HG03060 (cell line): ENCODE measurements around the gene SCYL2.
A peak's percentile ranks its signal among the peaks of the same experiment; 100 is the strongest.
"Not testable (repeated sequence)": the region's sequence is repeated elsewhere in the genome, so short reads cannot be mapped to it uniquely, and the experiment has no call there.

Experiments
- ATAC-seq: cut with Tn5 transposase; IDR thresholded peaks from one replicate; pipeline ENCODE4 v1.9.1; 2021; ENCODE audit warnings: low read depth, moderate number of reproducible peaks; ENCODE audit not compliant: unreplicated experiment

Gene SCYL2

DNA sequence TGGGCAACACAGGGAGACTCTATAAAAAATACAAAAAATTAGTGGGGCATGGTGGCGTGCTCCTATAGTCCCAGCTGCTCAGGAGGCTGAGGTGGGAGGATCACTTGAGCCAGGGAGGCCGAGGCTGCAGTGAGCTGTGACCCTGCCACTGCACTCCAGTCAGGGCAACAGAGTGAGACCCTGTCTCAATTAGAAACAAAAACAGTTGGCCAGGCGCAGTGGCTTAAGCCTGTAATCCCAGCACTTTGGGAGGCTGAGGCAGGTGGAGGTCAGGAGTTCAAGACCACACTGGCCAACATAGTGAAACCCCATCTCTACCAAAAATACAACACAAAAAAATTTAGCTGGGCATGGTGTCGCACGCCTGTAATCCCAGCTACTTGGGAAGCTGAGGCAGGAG, 1.9 kb upstream of the SCYL2 start:
- not testable (repeated sequence) for ATAC-seq

DNA sequence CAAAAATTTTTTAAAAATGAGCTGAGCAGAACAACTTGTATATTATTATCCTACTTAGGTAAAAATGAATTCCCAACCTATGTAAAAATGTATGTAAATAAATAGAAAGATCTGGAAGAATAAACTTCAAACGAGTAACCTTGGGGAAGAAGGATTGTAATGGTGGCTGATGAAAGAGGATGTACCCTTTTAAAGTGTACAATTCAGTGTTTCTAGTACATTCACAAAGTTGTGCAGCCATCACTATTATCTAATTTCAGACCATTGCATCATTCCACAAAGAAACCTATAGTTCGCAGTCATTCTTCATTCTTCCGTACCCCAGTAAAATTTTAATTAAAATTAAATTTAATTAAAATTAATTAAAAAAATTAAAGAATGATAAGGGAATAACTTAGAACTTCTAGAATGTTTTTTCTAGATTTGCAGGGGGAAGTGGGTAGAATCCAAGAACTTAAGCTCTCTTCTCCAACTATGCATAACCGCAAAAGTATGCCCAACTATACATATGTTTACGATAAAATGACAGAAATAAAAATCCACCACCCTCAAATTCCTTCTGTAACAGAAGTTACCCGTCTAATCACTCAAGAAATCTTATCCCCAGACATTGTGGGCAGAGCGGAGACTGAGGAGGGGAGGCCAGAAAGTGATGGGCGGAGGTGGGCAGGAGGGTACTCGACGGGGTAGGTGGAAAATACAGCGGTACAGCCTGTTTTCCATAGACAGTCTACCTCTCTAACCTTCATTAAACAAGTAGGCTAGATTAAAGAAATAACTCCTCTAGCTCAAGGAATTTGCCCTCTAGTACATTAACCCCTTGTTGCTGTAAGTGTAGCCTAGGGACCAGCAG, 1.0 kb upstream of the SCYL2 start:
- ATAC-seq, result peak; percentile 9

DNA sequence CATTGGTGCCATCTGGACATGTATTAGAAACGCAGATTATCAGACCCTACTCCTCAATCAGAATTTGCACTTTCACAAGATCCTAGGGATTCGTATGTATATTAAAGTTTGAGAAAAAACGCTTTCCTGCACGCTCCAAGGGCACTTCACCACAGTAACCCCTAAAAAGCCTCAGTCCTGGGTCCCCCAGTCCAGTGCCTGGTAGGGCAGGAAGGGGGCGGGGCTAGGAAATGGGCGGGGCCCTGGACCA, 467 bp upstream of the SCYL2 start:
- ATAC-seq, result peak; percentile 74

DNA sequence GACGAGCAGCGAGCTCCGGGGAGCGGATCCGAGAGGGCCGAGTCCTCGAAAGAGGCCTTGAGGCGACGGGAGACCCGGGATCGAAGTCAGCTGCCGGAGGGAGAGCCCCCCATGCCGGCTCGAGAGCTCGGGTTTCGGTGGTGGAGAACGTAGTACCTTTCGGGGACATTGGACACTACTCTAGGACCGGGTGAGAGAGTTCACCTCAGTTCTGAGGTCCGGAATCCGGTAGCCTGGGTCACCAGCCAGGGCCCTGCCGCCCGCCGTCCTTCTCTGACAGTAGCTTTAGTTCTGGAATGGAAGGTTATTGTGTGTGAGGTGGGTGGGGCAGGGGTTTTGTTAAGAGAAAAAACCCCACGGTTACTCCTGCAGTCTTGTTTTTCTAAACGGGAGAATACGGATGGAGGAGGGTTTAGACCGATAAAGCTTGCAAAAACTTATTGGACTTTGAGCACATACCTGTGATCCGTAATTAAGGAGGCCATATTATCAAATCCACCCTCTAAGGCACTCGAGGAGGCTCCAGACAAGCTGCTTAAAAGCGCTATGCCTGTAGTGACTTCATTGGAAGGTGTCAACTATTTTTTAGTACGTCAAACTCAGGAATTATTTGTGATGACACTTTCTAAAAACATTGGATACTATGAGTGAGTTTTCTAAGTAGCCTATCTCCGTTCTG, 765 bp downstream of the SCYL2 start:
- no peak for ATAC-seq

DNA sequence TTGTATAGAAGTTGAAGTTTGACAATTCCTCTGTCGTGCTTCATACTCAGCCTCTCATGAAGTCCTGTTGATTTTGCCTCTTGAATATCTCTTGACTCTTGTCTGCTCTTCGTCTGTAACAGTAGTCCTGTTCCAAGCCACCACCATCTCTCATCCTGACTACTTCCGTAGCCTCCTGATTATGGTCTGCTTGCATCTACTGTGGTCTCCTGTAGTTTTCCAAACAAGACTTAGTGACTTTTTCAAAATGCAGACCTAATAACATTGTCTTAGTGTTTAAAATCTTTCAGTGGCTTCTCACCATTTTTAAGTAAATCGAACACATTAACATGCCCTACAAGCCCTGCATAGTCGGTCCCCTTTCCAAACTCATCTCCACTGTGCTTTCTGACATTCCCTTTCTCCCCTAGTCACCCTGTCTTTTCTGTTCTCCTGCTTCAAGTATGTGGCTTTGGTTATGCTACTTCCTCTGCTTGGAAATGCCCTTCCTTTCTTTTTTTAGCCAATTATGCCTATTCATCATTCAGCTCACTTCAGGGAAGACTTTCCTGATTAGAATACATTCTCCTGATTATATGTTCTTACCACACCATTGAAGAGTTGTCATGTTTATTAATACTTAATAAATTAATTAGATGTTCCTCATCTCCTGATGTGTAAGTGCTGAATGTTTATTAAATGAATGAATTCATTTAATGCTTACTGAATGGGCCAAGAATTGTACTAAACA, 2.0 kb downstream of the SCYL2 start:
- no peak for ATAC-seq

DNA sequence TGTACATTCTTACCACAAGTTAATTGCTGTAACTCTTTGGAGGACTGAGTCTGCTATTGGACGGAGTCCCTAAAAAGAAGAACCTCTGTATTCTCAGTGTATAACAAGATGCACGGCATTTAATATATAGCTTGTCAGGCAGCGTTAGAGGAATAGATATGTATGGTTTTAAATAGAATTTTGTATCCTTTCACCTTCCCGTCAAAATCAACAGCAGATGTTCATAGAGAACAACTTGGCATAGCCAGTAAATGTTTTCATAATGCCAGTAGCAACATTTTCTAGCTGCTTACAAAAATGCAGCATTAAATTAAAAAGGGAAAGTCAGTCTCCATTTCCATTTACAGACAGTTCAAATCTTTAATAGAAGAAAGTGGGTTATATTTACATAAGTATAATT, 6.8 kb downstream of the SCYL2 start:
- no peak for ATAC-seq

DNA sequence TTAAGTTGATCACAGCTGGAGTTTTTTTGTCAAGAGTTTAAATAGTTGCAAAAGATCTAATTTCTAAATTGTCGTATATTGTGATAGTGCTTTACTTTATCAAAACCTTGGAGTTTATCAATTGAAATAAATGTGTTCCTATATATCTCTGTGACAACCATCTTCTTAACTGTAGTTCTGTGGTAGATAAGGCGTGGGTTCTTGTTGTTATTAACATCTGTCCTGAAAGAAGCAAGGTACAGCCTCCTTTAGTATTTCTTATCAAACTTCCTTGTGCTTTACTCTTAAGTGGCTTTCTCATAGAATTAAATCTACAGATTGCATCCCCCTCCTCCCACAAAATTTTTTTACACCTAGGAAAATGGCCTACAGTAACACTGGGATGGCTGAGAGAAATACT, 7.3 kb downstream of the SCYL2 start:
- ATAC-seq, result no peak

DNA sequence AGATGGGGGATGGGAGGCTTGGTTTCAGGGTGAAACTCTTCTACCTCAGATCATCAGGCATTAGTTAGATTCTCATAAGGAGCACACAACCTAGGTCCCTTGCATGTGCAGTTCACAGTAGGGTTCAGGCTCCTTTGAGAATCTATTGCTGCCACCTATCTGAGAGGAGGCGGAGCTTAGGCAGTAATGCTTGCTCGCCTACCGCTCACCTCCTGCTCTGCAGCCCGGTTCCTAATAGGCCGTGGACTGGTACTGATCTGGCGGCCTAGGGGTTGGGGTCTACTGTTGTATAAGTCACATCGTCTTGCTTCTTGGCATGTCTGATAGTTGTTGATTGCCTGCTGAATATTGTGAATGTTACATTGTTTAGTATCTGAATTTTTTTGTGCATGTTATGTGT, 12.2 kb downstream of the SCYL2 start:
- no peak for ATAC-seq

DNA sequence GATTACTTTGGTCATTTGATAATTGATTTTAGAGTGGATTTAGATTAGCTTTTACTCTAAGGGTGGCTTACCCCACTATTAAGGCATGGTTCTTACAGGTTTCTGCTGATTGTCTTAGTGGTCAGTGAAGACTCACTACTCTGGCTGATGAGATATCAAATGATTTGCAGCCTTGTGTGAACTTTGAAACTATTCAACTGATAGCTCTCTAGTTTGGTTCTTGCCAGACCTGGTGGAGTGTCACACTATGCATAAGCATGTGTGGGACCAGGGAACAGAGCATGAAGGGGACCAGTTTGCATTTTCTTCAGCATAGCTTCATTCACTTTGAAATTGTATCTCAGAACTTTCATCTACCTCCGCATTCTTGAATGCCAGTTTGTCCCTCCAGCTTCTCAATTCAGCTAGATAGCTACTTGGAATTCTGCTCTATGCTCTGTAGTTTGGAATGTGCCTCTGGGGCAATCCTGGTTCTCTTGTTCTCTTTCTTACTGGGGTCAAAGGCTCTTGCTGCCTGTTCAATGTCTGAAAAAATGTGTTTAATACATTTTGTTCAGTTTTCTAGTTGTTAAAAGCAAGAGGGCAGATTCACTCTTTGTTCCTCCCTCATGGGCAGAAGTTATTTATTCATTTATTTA, 12.7 kb downstream of the SCYL2 start:
- ATAC-seq, result no peak

DNA sequence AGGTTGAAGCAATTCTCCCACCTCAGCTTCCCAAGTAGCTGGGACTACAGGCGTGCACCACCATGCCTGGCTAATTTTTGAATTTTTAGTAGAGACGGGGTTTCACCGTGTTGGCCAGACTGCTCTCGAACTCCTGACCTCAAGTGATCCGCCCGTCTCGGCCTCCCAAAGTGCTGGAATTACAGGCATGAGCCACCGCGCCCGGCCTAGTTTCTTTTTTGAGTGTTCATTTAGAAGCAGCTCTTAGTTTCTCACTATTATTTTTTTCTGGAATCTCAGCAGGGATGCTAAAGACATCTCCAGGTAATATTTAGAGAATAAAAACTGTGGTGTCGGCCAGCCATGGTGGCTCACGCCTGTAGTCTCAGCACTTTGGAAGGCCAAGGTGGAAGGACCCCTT, 17.6 kb downstream of the SCYL2 start:
- not testable (repeated sequence) for ATAC-seq

DNA sequence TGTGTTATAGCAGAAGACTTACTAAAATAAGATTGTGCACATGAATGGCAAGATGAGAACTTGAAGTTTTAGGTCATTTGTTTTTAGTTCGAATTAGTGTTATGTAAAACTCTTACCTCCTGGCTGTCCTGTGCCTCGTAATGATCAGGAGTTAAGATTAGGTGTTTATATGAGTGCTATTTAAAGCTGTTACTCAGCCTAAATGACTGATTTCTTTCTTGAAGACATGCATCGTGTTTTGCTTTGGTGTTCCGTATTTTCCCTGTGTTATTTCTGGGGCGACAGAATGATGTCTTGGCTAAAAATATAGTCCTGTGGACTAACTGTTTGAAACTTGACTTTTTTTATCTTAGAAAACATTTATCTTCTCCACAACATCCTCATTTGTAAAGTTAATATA, 22.1 kb downstream of the SCYL2 start:
- no peak for ATAC-seq

DNA sequence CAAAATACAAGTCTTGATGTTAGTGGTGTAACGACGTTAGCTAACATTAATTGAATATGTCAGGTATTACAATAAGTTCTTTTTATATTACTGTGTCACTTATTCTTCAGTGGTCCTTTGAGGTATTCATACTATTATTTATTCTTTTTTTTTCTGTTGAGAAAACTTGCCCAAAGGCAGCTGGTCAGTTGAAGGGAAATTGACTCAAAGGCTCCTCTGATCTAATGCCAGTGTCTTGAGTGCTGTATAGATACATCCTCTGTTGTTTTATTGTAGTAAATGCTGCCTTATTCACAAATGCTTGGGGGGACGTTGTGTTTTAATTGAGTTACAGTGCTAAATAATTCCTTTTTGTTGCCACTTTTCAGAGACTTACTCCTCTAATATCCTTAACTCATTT, 23.0 kb downstream of the SCYL2 start:
- ATAC-seq, result no peak

DNA sequence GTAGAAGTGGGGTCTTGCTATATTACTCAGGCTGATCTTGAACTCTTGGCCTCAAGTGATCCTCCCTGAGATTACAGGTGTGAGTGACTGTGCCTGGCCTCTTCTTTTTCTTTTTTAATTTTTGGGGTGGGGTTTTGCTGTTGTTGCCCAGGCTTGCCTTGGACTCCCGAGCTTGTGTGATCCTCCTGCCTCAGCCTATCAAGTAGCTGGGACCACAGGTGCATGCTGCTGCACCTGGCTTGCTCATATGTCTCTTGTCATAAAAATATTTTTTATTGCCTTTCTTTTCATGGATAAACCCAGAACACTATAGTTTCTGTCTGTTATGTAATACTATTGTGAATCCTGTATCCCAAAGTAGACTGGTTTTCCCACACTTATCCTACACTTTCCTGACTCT, 26.0 kb downstream of the SCYL2 start:
- ATAC-seq, result no peak

DNA sequence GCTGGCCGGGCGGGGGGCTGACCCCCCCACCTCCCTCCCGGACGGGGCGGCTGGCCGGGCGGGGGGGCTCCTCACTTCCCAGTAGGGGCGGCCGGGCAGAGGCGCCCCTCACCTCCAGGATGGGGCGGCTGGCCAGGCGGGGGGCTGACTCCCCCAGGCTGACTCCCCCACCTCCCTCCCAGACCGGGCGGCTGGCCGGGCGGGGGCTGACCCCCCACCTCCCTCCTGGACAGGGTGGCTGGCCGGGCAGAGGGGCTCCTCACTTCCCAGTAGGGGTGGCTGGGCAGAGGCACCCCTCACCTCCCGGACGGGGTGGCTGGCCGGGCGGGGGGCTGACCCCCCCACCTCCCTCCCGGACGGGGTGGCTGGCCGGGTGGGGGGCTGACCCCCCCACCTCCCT, 27.4 kb downstream of the SCYL2 start:
- ATAC-seq, result not testable (repeated sequence)

DNA sequence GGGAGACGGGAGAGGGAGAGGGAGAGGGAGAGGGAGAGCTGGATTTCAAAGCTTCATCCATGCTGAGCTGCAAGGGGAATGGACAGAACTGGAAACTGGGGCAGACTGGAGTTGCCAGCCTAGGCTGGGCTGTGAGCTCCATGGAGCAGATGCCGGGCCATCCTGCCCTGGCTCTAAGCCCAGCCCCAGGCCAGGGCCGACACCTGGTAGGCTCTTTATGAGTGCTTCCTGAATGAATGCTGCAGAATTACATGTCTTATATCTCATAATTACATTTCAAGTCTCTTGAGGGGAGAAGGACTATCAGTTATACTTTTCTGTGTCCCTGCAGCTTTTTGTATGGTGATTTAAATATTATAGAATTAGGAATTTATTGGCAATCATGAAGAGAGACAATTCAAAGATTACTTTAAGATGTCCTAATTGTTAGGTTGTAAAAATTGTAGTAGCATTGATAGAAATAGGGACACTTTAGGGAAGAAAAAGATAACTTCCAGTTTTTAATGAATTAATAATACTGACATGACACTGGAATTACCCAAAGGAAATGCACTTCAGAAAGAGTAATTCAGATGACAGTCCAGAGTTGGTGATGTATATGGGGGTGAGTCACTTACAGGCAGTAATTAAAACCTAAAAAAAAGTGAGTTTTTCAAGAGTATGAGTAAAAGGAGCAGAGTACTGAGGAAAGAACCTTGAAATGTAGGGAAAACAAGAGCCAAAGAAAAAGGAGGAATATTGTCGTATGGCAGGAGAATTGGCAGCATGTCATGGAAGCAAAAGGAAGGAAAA, 29.0 kb downstream of the SCYL2 start:
- ATAC-seq, result no peak

DNA sequence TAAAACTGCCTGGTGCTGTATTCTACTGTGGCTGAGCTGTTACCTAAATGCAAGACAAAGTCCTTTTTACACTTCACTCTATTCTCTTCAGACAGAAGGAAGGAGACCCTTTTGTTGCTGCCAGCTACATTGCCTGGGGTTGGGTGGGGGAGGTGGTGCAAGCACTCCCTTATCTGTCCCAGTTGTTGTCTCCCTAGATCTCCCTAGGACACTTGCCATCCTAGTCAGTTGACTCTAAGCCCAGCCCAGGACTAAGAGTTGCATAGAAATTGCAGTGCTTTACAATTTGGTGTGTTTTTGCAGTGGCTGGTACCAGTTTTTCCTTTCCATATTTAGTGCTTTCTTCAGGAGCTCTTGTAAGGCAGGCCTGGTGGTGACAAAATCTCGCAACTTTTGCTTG, 35.1 kb downstream of the SCYL2 start:
- no peak for ATAC-seq

DNA sequence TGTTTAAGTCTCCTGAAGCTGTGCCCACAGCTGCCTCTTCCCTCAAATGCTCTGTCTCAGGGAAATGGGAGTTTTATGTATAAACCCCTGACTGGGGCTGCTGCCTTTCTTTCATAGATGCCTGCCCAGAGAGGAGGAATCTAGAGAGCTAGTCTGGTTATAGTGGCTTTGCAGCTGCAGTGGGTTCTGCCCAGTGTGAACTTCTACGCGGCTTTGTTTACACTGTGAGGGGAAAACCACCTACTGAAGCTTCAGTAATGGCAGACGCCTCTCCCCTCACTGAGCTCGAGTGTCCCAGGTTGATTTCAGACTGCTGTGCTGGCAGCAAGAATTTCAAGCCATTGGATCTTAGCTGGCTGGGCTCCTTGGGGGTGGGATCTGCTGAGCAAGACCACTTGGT, 36.9 kb downstream of the SCYL2 start:
- no peak for ATAC-seq

DNA sequence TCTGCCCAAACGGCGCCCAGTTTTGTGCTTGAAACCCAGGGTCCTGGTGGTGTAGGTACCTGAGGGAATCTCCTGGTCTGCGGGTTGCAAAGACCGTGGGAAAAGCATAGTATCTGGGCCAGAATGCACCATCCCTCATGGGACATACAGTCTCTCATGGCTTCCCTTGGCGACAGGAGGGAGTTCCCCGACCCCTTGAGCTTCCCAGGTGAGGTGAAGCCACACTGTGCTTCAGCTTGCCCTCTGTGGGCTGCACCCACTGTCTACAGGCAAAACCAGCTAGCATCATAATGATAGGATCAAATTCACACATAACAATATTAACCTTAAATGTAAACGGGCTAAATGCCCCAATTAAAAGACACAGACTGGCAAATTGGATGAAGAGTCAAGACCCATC, 37.4 kb downstream of the SCYL2 start:
- ATAC-seq, result not testable (repeated sequence)

DNA sequence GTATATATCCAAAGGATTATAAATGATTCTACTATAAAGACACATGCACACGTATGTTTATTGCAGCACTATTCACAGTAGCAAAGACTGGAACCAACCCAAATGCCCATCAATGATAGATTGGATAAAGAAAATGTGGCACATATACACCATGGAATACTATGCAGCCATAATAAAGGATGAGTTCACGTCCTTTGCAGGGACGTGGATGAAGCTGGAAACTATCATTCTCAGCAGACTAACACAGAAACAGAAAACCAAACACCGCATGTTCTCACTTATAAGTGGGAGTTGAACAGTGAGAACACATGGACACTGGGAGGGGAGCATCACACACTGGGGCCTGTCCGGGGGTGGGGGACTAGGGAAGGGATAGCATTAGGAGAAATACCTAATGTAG, 41.2 kb downstream of the SCYL2 start:
- not testable (repeated sequence) for ATAC-seq

DNA sequence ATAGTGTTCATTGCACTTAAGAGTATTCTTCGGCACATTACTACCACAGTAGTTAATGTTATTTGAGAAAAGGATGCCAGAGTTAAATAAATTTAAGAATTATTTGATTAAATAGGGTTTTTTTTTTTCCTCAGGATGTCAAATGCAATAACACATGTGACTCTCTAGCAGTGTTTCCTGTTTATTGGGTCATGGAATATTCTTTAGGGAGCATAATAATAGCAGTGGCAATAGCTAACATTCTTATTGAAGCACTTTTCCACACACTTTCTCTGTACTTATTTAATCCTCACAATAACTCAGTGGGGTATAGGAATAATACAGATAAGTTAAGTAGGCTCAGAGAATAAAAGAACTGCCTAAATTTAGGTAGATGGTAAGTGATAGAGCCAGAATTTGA, 44.3 kb downstream of the SCYL2 start:
- ATAC-seq, result no peak

DNA sequence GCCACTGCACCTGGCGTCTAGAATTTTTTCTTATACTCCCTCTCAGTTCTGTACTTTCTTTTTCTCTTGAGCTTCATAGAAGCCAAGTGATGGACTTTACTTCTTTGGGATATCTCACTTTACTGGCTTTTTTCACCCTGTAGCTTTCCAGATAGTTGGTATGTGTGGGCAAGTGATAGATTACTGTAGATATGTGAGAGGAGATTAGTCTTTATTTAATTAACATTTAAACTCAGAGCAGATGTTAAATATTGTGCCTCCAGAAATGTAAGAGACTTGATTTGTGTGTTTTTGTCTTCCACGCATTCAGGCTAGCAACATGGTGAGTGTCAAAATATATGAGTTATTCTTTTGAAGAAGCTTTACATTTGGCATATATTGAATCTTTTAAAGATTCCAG, 50.4 kb downstream of the SCYL2 start:
- no peak for ATAC-seq
